ENCODE measurements around the gene MSN.
"Not testable (repeated sequence)": the region's sequence is repeated elsewhere in the genome, so short reads cannot be mapped to it uniquely, and the experiment has no call there.

The MSN gene

DNA sequence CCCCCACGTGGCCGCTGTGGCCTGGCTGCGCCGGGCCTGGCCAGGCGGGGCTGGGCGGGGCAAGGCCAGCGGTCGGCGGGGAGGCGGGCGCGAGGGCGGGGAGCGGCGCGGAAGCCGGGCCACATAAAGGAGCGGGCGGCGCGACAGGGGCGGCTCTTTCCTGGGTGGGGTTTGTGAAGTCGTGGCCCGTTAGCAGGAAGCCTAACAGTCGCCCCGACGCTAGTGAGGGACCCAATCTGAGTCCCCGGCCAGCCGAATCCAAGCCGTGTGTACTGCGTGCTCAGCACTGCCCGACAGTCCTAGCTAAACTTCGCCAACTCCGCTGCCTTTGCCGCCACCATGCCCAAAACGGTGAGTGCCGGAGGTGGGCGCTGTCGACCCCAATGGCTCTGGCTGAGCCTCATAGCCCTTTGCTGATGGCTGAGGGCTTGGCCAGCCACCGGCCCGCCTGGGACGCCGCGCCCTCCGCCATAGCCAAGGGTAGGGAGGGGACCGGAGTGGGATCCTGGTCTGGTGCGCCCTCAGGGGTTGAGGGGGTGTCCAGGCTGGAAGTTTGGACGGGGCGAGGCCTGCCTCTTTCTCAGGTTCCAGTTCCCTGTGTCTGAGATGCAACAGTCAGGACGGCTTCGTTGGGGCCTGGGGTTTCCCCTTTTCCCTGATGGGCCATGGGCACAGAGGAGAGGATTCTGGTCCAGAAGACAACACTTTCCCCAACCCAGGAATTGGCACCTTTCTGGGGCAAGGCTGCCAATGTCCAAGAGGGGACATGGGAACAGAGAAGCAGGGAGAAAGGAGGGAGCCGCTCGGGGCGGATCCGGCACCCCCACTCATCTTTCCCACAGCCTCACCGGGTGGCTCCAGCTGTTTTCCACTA is at the start of gene MSN:
MSN (plus strand) TSS at position 152 of the 874 bp plus-strand sequence; CDS start at position 340, 188 bp downstream.
- peak within 1 kb of the TSS; percentile 85 for H3K4me3 ChIP-seq (ENCODE audit: low read depth, low read length)
- TF ChIP-seq, protein P1, sequence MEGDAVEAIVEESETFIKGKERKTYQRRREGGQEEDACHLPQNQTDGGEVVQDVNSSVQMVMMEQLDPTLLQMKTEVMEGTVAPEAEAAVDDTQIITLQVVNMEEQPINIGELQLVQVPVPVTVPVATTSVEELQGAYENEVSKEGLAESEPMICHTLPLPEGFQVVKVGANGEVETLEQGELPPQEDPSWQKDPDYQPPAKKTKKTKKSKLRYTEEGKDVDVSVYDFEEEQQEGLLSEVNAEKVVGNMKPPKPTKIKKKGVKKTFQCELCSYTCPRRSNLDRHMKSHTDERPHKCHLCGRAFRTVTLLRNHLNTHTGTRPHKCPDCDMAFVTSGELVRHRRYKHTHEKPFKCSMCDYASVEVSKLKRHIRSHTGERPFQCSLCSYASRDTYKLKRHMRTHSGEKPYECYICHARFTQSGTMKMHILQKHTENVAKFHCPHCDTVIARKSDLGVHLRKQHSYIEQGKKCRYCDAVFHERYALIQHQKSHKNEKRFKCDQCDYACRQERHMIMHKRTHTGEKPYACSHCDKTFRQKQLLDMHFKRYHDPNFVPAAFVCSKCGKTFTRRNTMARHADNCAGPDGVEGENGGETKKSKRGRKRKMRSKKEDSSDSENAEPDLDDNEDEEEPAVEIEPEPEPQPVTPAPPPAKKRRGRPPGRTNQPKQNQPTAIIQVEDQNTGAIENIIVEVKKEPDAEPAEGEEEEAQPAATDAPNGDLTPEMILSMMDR (IDR thresholded peaks at IDR 0.05; ENCODE audit: borderline replicate concordance, insufficient read depth, low read depth, low read length): no peak

DNA sequence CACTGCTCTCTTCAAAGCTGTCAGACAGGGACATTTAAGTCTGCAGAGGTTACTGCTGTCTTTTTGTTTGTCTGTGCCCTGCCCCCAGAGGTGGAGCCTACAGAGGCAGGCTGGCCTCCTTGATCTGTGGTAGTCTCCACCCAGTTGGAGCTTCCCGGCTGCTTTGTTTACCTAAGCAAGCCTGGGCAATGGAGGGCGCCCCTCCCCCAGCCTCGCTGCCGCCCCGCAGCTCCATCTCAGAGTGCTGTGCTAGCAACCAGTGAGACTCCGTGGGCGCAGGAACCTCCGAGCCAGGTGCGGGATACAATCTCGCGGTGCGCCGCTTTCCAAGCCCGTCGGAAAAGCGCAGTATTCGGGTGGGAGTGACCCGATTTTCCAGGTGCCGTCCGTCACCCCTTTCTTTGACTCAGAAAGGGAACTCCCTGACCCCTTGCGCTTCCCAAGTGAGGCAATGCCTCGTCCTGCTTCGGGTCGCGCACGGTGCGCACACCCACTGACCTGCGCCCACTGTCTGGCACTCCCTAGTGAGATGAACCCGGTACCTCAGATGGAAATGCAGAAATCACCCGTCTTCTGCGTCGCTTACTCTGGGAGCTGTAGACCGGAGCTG is 47.3 kb upstream of the MSN start:
- not testable (repeated sequence) for H3K4me3 ChIP-seq (ENCODE audit: low read depth, low read length)

DNA sequence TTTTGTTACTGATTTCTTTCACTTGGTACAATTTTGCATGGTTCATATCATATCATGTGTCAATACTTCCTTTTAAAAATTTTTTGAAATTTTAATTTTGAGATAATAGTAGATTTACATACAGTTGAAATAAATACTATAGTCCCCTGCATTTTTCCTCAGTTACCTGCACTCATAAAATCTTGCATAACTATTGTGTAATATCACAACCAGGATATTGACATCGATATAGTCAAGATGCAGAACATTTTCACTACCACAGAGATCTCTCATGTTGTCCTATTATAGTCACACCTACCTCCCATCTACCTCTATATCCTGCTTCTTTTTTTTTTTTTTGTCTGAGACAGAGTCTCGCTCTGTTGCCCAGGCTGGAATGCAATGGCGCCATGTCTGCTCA is 36.7 kb upstream of the MSN start:
- no peak overlapping the region for H3K4me3 ChIP-seq (ENCODE audit: low read depth, low read length)
- TF ChIP-seq, protein P1 (IDR thresholded peaks at IDR 0.05; ENCODE audit: borderline replicate concordance, insufficient read depth, low read depth, low read length): no peak

DNA sequence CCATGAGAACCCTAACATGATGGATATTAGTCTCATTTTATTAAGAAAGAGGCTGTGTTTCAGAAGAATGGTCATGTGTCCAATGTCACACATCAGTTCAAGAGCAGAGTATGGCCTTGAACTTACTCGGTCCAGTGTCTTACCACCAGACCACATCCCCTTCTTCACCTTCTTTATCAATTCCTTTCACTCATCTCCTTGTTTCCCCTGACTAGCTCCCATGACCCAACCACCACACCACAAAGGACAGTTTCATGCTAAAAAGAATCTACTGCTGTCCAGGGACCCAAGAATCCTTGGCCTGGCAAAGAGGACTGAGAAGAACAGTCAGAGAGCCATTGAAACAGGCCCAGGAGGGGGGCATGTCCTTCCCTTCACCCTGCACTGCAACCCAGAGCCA is 33.6 kb upstream of the MSN start:
- no peak overlapping the region for H3K4me3 ChIP-seq (ENCODE audit: low read depth, low read length)
- TF ChIP-seq, protein P1 (IDR thresholded peaks at IDR 0.05; ENCODE audit: borderline replicate concordance, insufficient read depth, low read depth, low read length): no peak

DNA sequence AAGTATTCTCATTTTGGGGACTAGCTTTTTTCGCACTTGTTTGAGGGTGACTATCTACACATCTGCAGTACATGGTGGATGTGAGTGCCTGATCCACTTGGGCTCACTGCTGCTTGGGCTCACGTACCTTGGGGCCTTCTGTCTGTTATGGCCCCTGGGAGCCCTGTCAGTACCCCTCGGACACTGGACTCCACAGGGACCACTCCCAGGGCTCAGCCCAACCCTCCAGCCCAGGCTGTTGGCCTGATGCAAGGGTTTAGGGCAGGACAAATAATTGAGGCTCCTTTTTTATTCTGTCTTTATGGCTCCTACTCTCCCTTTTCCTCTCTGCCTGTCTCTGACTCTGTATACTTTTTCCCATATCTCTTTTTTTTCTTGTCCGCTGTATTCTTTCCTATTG is 32.7 kb upstream of the MSN start:
- TF ChIP-seq, protein P1 (IDR thresholded peaks at IDR 0.05; ENCODE audit: borderline replicate concordance, insufficient read depth, low read depth, low read length): no peak
- H3K4me3 ChIP-seq (ENCODE audit: low read depth, low read length): no peak overlapping the region

DNA sequence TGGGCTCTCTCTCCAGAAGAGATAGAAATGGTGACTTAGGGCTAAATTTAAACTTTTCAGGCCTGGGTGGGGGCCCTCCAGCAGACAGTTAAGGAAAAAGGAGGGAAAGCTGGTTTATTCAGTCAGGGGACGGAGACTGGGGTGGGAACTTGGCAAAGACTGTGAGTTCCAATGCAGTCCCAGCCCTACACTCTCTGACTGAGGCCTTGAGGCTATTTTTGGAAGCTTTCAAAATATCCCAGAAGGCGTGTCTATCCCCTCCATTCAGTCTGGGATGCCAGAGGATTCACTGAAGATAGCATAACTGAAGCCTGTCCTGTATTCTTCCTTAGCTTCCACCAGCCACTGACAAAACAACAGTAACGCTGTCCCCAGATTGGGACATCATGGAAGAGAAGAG is 32.1 kb upstream of the MSN start:
- H3K4me3 ChIP-seq (ENCODE audit: low read depth, low read length): no peak overlapping the region
- TF ChIP-seq, protein P1 (IDR thresholded peaks at IDR 0.05; ENCODE audit: borderline replicate concordance, insufficient read depth, low read depth, low read length): no peak

DNA sequence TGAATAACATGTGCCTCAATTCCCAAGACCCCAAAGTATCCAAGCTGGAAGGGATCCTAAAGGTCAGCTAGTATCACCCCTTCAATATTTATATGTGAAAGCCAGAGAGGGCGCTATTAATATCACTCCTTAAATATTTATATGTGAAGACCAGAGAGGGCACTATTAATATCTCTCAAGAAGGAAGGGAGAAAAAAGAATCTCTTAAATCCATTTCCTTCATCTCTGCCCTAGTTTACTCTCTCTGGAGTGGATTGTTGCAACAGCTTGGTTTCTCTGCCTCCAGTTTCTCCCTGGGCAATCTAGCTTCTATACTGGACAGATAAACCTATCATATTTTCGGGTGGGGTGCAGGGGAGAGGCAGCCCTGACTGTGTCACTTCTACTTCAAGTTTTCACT is 31.6 kb upstream of the MSN start:
- TF ChIP-seq, protein P1 (IDR thresholded peaks at IDR 0.05; ENCODE audit: borderline replicate concordance, insufficient read depth, low read depth, low read length): no peak
- H3K4me3 ChIP-seq (ENCODE audit: low read depth, low read length): no peak overlapping the region

DNA sequence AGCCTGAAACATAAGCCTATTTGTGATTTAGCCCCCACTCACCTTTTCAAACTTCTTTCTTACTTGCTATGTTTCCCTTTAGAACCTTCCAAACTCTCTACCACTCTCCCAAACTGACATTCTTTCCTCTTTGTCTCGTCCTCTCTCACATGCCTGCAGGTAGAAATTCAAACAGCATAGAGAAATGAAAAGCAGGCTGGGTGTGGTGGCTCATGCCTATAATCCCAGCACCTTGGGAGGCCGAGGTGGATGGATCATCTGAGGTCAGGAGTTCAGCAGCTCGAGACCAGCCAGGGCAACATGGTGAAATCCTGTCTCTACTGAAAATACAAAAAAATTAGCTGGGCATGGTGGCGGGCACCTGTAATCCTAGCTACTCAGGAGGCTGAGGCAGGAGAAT is 31.2 kb upstream of the MSN start:
- H3K4me3 ChIP-seq (ENCODE audit: low read depth, low read length): not testable (repeated sequence)
